Retinal pigment epithelial cell (primary cell): ENCODE measurements around the gene PLBD2.

Experiments
- DNase-seq: peaks from one replicate; pipeline ENCODE4 v3.0.0-alpha.2; 2010; ENCODE audit warnings: low read depth
- H3K4me3 ChIP-seq: 2 replicates; pipeline ENCODE4 v1.5.1; 2011; ENCODE audit warnings: mild to moderate bottlenecking, low read length, control low read depth, moderate library complexity
- TF ChIP-seq, protein P1 (sequence below): conservative IDR thresholded peaks from 2 replicates; pipeline ENCODE4 v1.5.1; 2011; ENCODE audit warnings: low read depth, low read length, control low read depth, inconsistent platforms

PLBD2 gene

DNA sequence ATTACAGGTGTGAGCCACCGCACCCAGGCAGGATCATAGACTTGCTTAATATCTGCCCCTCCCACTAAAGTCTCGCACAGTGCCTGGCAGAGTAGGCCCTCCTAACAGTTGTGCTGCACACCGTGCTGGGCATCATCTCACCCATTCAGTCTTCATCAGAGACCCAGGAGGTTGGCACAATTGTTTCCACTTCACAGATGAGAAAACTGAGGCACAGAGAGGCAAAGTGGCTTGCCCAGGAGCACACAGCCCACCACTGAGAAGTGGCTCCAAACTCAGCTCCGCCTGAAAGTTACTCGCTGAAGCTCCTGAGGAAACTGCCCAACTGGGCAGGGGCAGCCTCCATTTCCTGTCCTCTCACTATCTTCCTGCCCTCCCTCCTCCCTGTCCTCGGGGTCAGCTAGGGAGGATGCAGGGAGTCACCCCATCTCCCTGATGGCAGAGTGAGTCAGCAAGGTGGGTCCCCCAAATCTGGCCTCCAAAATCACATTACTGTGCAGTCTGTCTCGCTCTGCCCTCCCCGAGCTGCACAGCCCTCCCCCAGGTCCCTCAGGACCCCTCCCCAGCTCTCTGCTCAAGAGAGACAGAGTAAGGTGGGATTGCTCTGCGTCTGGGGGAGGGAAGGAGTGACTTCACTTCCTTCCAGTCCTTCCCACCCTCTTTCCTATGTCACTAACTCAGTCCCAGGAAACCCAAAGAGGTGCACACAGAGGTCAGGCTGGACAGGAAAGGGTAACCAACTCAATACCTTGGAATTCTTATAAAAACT is 29.2 kb upstream of the PLBD2 start:
- no peak for DNase-seq
- H3K4me3 ChIP-seq = no peak overlapping the region
- TF ChIP-seq, protein P1, sequence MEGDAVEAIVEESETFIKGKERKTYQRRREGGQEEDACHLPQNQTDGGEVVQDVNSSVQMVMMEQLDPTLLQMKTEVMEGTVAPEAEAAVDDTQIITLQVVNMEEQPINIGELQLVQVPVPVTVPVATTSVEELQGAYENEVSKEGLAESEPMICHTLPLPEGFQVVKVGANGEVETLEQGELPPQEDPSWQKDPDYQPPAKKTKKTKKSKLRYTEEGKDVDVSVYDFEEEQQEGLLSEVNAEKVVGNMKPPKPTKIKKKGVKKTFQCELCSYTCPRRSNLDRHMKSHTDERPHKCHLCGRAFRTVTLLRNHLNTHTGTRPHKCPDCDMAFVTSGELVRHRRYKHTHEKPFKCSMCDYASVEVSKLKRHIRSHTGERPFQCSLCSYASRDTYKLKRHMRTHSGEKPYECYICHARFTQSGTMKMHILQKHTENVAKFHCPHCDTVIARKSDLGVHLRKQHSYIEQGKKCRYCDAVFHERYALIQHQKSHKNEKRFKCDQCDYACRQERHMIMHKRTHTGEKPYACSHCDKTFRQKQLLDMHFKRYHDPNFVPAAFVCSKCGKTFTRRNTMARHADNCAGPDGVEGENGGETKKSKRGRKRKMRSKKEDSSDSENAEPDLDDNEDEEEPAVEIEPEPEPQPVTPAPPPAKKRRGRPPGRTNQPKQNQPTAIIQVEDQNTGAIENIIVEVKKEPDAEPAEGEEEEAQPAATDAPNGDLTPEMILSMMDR = no peak

DNA sequence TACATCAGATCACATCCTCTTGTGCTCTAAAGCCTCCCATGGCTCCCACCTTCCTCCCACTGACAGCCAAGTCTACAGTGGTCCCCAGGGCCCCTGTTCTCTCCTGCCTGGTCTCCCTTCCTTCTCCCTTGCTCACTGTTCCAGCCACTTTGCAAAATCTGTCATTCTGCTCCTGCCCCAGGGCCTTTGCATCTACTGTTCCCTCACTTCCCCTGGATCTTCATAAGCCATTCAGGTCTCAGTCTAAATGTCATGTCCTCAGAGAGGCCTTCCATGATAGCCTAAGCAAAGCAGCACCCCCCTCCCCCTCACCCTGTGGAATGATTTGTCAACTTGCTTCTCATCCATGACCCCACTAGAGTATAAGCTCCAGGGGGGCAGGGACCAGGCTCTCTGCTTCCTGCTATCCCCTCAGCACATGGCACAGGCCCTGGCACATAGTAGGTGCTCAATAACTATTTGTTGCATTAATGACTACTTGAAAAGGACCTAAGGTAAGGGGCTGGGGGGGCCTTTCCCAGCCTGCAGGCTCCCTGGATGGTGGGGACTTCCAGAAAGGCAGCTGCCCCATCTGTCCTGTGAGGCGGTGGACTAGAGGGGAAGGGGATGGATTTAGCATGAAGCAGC is 28.5 kb upstream of the PLBD2 start:
- TF ChIP-seq, protein P1 = no peak
- no peak overlapping the region for H3K4me3 ChIP-seq

DNA sequence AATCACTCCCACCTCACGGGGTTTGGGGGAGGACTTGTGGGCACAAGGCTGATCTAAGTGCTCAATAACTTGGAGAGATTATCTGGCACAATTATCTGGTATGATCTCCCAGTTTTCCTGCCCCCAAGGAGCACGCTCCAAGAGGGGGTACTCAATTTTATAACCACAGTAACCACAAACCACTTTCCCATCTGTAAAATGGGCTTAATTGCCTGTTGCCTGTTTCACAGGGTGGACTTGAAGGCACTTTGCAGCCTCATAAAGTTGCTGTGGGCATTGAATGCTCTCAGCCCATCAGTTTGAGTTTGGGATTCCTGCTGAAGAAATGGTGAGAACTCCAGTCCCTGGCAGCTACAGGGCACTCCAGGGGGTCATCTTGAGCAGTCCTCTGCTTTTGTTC is 27.9 kb upstream of the PLBD2 start:
- TF ChIP-seq, protein P1 = no peak
- no peak for DNase-seq

More for the DNA sequence above, 28.5 kb upstream of the PLBD2 start:
- no peak for DNase-seq

DNA sequence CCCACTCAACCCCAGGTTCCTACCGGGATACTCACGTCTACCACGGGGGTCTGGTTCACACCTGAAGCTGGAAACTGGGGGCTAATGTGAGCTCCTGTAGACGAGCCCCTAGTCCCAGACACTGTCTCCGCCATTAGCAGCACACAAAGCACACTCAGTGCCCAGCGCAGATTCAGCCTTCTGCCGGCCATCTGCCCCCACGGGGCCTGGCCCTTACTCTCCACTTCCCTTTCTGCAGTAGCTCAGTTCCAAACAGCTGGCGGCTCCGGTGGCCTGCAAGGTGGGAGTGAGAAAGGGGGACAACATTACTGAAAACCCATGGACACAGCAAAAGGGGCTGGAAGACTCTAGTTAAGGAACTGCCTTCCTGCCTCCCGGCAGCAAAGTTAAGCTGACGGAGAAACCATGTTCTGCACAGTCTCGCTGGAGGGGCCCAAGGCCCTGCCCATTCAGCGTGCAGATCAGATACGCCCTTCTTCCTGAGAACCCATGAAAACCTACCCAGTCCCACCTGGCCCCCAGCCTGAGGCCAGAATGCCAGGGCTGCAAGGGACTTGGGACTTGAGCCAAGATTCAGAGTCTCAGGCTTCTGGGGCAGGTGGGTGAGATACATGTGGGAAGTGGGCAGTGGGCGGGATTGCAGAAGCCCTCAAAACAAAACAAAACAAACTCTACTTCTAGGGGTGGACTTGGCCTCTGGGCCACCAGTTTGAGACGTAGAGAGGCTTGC is 25.5 kb upstream of the PLBD2 start:
- no peak for DNase-seq
- H3K4me3 ChIP-seq = no peak overlapping the region
- TF ChIP-seq, protein P1 = no peak

More for the DNA sequence above, 27.9 kb upstream of the PLBD2 start:
- H3K4me3 ChIP-seq = no peak overlapping the region

DNA sequence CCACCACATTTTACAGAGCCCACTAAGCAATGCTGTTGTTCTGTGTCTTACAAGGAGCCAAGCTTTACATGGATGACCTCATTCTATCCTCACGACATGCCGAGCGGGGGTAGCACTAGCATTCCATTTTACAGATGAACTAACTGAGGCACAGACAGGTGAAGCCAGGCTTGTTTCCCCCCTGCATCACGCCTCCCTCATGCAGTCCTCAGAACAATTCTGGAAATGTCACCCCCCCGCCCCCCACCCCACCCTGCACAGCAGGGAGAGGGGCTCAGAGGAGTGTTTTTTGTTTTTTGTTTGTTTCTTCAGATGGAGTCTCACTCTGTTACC is 25.0 kb upstream of the PLBD2 start:
- TF ChIP-seq, protein P1 = no peak
- H3K4me3 ChIP-seq = no peak overlapping the region
- DNase-seq = no peak

DNA sequence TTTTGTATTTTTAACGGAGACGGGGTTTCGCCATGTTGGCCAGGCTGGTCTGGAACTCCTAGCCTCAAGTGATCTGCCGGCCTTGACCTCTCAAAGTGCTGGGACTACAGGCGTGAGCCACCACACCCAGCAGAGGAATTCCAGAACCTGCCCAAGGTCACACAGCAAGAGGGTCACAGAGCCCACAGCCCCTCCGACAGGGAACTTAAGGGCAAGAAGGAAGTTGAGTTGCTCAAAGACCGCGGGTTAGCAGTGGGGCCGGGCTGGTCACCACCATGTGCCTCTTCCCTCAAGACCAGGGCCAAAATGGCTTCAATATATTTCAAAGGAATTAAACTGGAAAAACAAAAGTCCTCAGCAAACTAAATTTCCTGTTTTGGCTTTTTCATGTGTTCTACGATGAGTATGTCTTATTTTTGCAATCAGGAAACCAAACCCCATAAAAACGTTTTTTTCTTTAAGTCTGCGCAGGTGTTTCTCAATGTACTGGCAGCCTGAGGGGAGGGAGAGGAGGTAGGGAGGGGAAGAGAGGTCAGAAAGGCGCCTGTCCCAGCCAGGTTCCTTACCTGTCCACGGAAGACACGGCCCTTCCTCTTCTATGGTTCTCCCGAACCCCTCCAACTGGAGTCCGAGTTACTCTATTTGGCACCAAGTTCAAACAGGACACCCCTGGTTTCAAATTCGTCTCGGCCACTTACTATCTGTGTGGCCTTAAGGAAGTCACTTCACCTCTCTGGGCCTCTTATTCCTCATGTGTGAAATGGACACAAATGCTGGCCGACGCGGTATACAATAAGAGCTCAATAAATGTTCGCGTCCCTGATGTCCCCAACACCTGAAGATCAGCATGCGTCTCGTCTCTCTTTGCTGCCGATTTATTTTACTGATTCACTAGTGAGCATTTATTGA is 24.3 kb upstream of the PLBD2 start:
- no peak for DNase-seq
- TF ChIP-seq, protein P1 = no peak
- peak overlapping the region; percentile 66 for H3K4me3 ChIP-seq
